Kidney epithelial cell (primary cell): Measurements from ENCODE around the gene TRPM3. TPM values are rescaled to one million over a fixed set of nuclear protein-coding genes. Genes with fewer than 3 reads are reported as not detected.
"Not testable (repeated sequence)": the region's sequence is repeated elsewhere in the genome, so short reads cannot be mapped to it uniquely, and the experiment has no call there.

Experiments
- DNase-seq: peaks from one replicate; pipeline ENCODE4 v3.0.0-alpha.2; 2010; ENCODE audit warnings: low read depth
- H3K27me3 ChIP-seq: 2 replicates; pipeline ENCODE4 v1.6.0; 2011; ENCODE audit warnings: low read length; ENCODE audit not compliant: control insufficient read depth, insufficient read depth
- H3K36me3 ChIP-seq: 2 replicates; pipeline ENCODE4 v1.5.1; 2011; ENCODE audit warnings: low read length; ENCODE audit not compliant: control insufficient read depth, insufficient read depth
- H3K4me3 ChIP-seq: 2 replicates; pipeline ENCODE4 v1.5.1; 2011; ENCODE audit warnings: low read depth, mild to moderate bottlenecking, control low read depth, low read length
- total RNA-seq: library from RNA; depleted of rRNA; stranded (reverse); fragments of >200 nt; gene quantifications from 2 replicates; pipeline ENCODE4 v1.2.3, GENCODE V29; 2015
- TF ChIP-seq, protein P1 (sequence below): IDR thresholded peaks from 2 replicates; pipeline ENCODE4 v1.5.1; 2011; ENCODE audit warnings: mild to moderate bottlenecking, moderate library complexity, low read length, control low read depth, inconsistent platforms; ENCODE audit not compliant: insufficient read depth, poor library complexity, severe bottlenecking

The TRPM3 gene
- total RNA-seq, 1 donor from 2014 or later, result not detected

DNA sequence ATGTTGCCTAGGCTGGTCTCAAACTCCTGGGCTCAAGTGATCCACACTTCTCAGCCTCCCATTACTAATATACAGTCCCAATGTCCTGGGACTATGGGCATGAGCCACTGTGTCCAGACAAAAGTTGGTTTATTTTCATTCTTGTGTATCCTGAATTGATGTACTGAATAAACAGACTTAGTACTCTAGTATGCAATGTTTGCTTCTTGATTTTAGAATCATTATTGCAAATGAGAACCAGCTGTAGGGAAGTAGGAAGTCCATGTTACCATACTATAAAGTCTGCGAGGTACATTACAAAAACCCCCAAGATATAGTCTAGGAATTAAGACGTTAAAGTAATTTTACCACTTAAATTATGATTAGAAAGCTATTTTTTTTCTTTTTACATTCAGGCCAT, 372.4 kb downstream of the TRPM3 start:
- no peaks in the 10 kb centered on the region for H3K27me3 ChIP-seq
- no peak for DNase-seq
- H3K4me3 ChIP-seq, result no peak overlapping the region
- TF ChIP-seq, protein P1, sequence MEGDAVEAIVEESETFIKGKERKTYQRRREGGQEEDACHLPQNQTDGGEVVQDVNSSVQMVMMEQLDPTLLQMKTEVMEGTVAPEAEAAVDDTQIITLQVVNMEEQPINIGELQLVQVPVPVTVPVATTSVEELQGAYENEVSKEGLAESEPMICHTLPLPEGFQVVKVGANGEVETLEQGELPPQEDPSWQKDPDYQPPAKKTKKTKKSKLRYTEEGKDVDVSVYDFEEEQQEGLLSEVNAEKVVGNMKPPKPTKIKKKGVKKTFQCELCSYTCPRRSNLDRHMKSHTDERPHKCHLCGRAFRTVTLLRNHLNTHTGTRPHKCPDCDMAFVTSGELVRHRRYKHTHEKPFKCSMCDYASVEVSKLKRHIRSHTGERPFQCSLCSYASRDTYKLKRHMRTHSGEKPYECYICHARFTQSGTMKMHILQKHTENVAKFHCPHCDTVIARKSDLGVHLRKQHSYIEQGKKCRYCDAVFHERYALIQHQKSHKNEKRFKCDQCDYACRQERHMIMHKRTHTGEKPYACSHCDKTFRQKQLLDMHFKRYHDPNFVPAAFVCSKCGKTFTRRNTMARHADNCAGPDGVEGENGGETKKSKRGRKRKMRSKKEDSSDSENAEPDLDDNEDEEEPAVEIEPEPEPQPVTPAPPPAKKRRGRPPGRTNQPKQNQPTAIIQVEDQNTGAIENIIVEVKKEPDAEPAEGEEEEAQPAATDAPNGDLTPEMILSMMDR, result no peak
- no peaks in the 10 kb centered on the region for H3K36me3 ChIP-seq

DNA sequence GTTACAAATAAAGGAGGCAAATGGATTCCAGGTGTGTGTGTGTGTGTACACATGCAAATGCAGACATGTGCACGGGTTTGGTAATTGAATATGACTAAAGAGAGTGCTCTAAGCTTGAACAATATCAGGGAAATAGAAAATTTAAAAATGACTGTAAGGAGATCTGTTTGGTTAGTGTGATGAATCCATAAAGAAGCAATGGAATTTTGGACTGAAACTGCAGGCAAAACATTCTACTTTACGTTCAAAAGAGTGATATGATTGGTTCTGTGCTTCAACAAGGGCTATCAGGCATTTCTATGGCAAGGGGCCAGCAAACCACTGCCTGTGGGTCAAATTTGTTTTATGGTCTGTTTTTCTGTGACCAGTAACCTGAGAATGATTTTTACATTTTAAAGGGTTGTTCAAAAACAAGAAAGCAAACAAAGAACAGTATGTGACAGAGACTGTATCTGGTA, 374.1 kb downstream of the TRPM3 start:
- no peak for DNase-seq
- Histone ChIP-seq H3K27me3 (no peaks in the 10 kb centered on the region), H3K4me3 (no peak overlapping the region), H3K36me3 (no peaks in the 10 kb centered on the region)
- TF ChIP-seq, protein P1, result no peak

DNA sequence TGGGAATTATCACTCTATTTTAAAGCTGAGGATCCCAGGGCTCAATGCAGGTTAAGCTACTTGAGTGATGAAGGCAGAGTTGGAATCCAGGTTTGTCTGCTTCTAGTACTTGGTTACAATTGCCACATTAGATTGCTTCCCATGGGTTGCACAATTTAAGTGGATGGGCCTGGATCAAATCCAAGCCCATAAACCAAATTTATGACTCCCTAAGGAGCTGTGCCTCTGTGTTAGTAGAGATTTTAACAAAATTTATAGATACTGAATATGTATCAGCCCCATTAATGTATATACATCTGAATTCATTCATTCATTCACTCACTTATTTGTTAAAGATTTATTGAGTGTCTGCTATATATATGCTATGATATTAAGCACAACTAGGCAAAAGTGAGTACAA, 374.7 kb downstream of the TRPM3 start:
- TF ChIP-seq, protein P1, result no peak
- no peaks in the 10 kb centered on the region for H3K27me3 ChIP-seq
- no peaks in the 10 kb centered on the region for H3K36me3 ChIP-seq
- H3K4me3 ChIP-seq, result no peak overlapping the region
- no peak for DNase-seq

DNA sequence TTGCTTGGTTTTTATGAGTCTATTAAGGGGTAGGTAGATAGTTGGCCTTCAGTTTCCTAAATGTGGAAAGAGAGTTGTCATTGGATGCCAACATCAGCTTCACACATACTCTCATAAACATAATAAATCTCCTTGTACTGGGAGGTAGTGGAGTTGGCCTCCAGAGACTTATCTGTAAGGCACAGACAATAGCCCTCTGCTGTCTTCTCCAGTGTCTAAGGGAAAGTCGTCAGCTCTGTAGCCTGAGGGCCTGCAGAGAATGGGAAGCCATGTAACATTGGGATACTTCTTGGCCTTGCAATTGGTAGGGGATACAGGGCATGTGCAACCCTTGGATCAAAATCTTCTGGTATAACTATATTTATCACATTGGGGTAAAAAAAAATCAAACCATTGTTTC, 375.1 kb downstream of the TRPM3 start:
- no peak for DNase-seq

DNA sequence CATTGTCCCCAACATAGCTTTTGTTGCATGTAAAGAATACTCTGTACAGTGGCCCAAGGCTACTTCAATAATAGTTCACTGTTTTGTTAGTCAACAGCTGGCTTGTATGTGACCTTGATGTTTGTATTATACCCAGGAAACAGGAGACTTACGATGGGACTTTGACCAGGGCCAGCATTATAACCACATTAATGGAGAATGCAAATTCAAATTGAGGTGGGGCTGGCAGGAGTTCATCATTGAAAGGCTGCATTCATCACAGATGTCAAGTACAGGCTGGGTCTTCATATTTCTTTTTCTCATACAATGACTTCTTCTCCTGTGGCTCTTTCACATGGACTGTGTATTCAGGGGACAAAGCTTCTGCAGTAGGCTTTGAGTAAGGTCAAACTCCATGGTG, 396.6 kb downstream of the TRPM3 start:
- H3K4me3 ChIP-seq, H3K36me3 ChIP-seq, H3K27me3 ChIP-seq, DNase-seq: not testable (repeated sequence)

More for the DNA sequence above, 375.1 kb downstream of the TRPM3 start:
- H3K27me3 ChIP-seq, result no peaks in the 10 kb centered on the region
- TF ChIP-seq, protein P1, result no peak
- no peak overlapping the region for H3K4me3 ChIP-seq
- H3K36me3 ChIP-seq, result no peaks in the 10 kb centered on the region

DNA sequence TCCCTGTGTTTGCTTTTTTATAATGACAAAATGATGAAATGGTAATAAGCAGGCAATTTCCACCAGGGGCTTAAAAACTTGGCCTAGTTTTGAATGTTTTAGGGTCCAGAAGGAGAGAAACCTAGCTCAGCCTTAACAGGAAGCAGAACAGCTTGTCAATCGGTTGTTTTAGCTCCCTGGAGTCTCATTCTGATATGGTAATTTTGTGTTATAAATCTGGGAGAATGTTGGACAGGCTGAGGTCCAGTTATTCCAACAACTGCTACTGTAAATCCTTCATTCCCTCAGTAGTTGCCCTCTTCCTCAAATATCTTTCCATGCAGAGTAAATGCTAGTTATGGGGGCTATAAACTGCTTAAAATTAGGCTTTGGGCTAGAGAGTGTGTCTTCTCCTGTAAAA, 397.4 kb downstream of the TRPM3 start:
- DNase-seq, H3K27me3 ChIP-seq, H3K36me3 ChIP-seq, H3K4me3 ChIP-seq: not testable (repeated sequence)

DNA sequence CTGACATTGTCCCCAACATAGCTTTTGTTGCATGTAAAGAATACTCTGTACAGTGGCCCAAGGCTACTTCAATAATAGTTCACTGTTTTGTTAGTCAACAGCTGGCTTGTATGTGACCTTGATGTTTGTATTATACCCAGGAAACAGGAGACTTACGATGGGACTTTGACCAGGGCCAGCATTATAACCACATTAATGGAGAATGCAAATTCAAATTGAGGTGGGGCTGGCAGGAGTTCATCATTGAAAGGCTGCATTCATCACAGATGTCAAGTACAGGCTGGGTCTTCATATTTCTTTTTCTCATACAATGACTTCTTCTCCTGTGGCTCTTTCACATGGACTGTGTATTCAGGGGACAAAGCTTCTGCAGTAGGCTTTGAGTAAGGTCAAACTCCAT, 414.6 kb downstream of the TRPM3 start:
- not testable (repeated sequence) for DNase-seq, H3K27me3 ChIP-seq, H3K4me3 ChIP-seq, H3K36me3 ChIP-seq
